GM12891 (cell line): ENCODE data around the gene KAT7.

ENCODE experiments used
- PAX5 ChIP-seq: IDR thresholded peaks from 2 replicates; pipeline ENCODE4 v1.6.1; 2011; ENCODE audit warnings: low read length, moderate library complexity, mild to moderate bottlenecking; ENCODE audit not compliant: insufficient read depth, severe bottlenecking
- POLR2A ChIP-seq: IDR thresholded peaks from 2 replicates; pipeline ENCODE4 v1.6.1; 2011; ENCODE audit warnings: low read depth, low read length, control low read depth
- POLR2AphosphoS5 ChIP-seq: IDR thresholded peaks from 2 replicates; pipeline ENCODE4 v1.6.1; 2011; ENCODE audit warnings: low read depth, low read length, control low read depth
- SPI1 ChIP-seq: IDR thresholded peaks from 2 replicates; pipeline ENCODE4 v1.6.1; 2011; ENCODE audit warnings: low read depth, low read length, control low read depth
- TAF1 ChIP-seq: IDR thresholded peaks from 2 replicates; pipeline ENCODE4 v1.6.1; 2011; ENCODE audit warnings: low read depth, low read length, control low read depth

DNA sequence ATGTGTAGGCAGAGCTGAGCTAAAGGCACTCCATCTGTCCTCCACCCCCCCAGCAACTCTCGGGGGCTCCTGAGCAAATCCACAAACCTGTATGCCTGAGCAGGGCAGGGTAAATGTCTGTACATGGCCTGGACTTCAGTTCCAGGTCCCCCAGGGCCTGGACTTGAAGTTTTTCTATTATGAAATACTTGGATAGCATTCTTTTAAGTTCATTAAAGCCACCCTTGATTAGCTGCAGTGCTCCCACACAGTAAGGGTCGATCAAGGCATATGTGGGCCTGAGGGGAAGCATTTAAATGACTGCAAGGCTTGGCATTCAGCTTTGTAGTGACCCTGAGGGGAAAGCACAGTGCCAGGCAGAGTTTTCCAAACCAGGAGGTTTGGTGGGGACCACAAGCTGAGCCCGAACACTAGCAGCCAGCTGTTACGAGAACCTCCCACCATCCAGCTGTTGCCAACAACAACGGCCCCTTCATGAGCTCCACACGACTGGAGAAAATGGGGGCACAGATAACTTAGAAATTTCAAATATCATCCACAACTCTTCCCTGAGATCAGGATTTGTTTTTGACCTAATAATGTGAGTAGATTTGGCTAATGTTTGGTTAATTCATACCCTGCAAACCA lies 31.2 kb upstream of the KAT7 start:
- TF ChIP-seq SPI1, result no peak
- no peak for TF ChIP-seq POLR2AphosphoS5
- no peak for TF ChIP-seq TAF1
- no peak for TF ChIP-seq POLR2A
- no peak for TF ChIP-seq PAX5
